ENCODE results near the gene TMEM190. TPM values are rescaled to one million over a fixed set of nuclear protein-coding genes. Genes with fewer than 3 reads are reported as not detected.

Gene TMEM190
- total and polyA plus RNA-seq, 9 donors = 0.72 to 45.1 (median 2.5) TPM; not detected in 4

- H3K27me3 ChIP-seq = no peaks in the 10 kb centered on the region
- no peak overlapping the region for H3K27ac ChIP-seq
- H3K36me3 ChIP-seq = no peaks in the 10 kb centered on the region
- no peak for TF ChIP-seq EP300 (IDR thresholded peaks at IDR 0.05)
- TF ChIP-seq POLR2A (IDR thresholded peaks at IDR 0.05) = no peak
- TF ChIP-seq CTCF (IDR thresholded peaks at IDR 0.05) = no peak
- intact Hi-C loops (cut with DNase I) = no loop called here
- no peaks in the 10 kb centered on the region for H3K4me1 ChIP-seq (ENCODE audit: insufficient read depth)
- H3K9me3 ChIP-seq = no peaks in the 10 kb centered on the region
- no peak overlapping the region for H3K4me3 ChIP-seq
- 64 to 70% (median 68%) methylated on average over 13 of the region's 13 CpGs for WGBS, 3 donors
- DNase-seq = no peak
Measured at GRCh38 chr19:55423225-55424005, 46.8 kb downstream of the TMEM190 start.

- DNase-seq = no peak
- intact Hi-C loops (cut with DNase I) = no loop called here
- 62 to 69% (median 69%) methylated on average over 3 of the region's 3 CpGs for WGBS, 3 donors
- TF ChIP-seq EP300 (IDR thresholded peaks at IDR 0.05) = no peak
- TF ChIP-seq CTCF (IDR thresholded peaks at IDR 0.05) = no peak
- Histone ChIP-seq H3K4me1 (ENCODE audit: insufficient read depth) (no peaks in the 10 kb centered on the region), H3K36me3 (no peaks in the 10 kb centered on the region), H3K27me3 (no peaks in the 10 kb centered on the region), H3K4me3 (no peak overlapping the region), H3K27ac (no peak overlapping the region), H3K9me3 (no peaks in the 10 kb centered on the region)
Measured at GRCh38 chr19:55424518-55424917, 47.9 kb downstream of the TMEM190 start.

DNA sequence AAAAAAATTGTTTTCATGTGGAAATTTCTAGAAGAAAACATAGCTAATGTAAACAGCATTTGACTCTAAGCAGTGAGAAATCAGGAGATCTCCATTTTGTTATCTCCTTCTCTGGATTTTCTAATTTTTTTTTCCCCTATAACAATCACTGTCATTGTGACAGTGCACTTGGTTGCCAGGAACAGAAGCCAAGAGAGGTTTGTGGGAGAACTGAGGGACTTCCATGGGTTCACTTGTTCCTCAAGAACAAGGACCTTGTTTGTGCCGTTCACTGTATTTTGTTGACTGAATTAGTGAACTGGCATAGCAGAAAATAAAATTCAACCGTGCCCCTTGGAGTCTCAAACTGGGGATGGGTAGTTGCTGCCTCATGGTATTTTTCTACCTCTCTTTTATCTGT is 49.4 kb downstream of the TMEM190 start:
- H3K27me3 ChIP-seq = no peaks in the 10 kb centered on the region
- no peak overlapping the region for H3K4me3 ChIP-seq
- no peak for DNase-seq
- intact Hi-C loops (cut with DNase I) = no loop called here
- no peaks in the 10 kb centered on the region for H3K4me1 ChIP-seq (ENCODE audit: insufficient read depth)
- no peak overlapping the region for H3K27ac ChIP-seq
- TF ChIP-seq EP300 (IDR thresholded peaks at IDR 0.05) (no peak), POLR2A (IDR thresholded peaks at IDR 0.05) (no peak), CTCF (IDR thresholded peaks at IDR 0.05) (no peak)
- H3K9me3 ChIP-seq = no peaks in the 10 kb centered on the region
- 57 to 72% (median 70%) methylated on average over 2 of the region's 2 CpGs for WGBS, 3 donors
- no peaks in the 10 kb centered on the region for H3K36me3 ChIP-seq

Other genes starting within 250 kb of the TMEM190 start
- 1 to 10 TPM in 4 of 7 donors, not detected in 3; 2.0 to 3.6 (median 2.8) TPM for gene TNNT1, start 227.6 kb upstream of the TMEM190 start, total RNA-seq
- 1 to 10 TPM in 1 of 2 donors, not detected in 1; 1.3 TPM for gene TNNT1, start 227.6 kb upstream of the TMEM190 start, polyA plus RNA-seq
- 10 to 100 TPM in 1 of 7 donors, 1 to 10 TPM in 1, under 1 TPM in 3, not detected in 2; 0.62 to 10.2 (median 0.87) TPM for gene TNNI3, start 219.1 kb upstream of the TMEM190 start, total RNA-seq
- 10 to 100 TPM in 1 of 2 donors, 1 to 10 TPM in 1; 2.4 to 14.4 TPM for gene TNNI3, start 219.1 kb upstream of the TMEM190 start, polyA plus RNA-seq
- 10 to 100 TPM in 1 of 7 donors, 1 to 10 TPM in 3, under 1 TPM in 1, not detected in 2; 0.48 to 34.8 (median 2.7) TPM for gene DNAAF3, start 210.2 kb upstream of the TMEM190 start, total RNA-seq
- under 1 TPM; 0.16 to 0.72 TPM for gene DNAAF3, start 210.2 kb upstream of the TMEM190 start, polyA plus RNA-seq
- 1 to 10 TPM in 1 of 7 donors, under 1 TPM in 3, not detected in 3; 0.08 to 2.3 (median 0.46) TPM for gene SYT5, start 196.5 kb upstream of the TMEM190 start, total RNA-seq
- not detected for gene SYT5, start 196.5 kb upstream of the TMEM190 start, polyA plus RNA-seq
- gene PTPRH, start 167.3 kb upstream of the TMEM190 start, total RNA-seq = 1 to 10 TPM in 5 of 7 donors, under 1 TPM in 2; 0.23 to 4.1 (median 1.2) TPM
- 1 to 10 TPM in 1 of 2 donors, under 1 TPM in 1; 0.45 to 4.6 TPM for gene PTPRH, start 167.3 kb upstream of the TMEM190 start, polyA plus RNA-seq
- gene TMEM86B, start 148.1 kb upstream of the TMEM190 start, total RNA-seq = 1 to 10 TPM; 2.6 to 4.9 (median 3.5) TPM
- gene TMEM86B, start 148.1 kb upstream of the TMEM190 start, polyA plus RNA-seq = 1 to 10 TPM in 1 of 2 donors, not detected in 1; 3.0 TPM
- gene PPP6R1, start 117.8 kb upstream of the TMEM190 start, total RNA-seq = 10 to 100 TPM; 14.1 to 52.2 (median 46.3) TPM
- 10 to 100 TPM; 21.3 to 26.9 TPM for gene PPP6R1, start 117.8 kb upstream of the TMEM190 start, polyA plus RNA-seq
- 10 to 100 TPM; 20.5 to 40.7 (median 31.8) TPM for gene HSPBP1, start 96.7 kb upstream of the TMEM190 start, total RNA-seq
- gene HSPBP1, start 96.7 kb upstream of the TMEM190 start, polyA plus RNA-seq = 10 to 100 TPM in 1 of 2 donors, 1 to 10 TPM in 1; 3.6 to 36.5 TPM
- gene BRSK1, start 92.8 kb upstream of the TMEM190 start, total RNA-seq = 10 to 100 TPM in 1 of 7 donors, 1 to 10 TPM in 6; 1.9 to 11.3 (median 4.8) TPM
- gene BRSK1, start 92.8 kb upstream of the TMEM190 start, polyA plus RNA-seq = 1 to 10 TPM; 2.3 to 5.0 TPM
- gene TMEM150B, start 51.5 kb upstream of the TMEM190 start, total RNA-seq = 1 to 10 TPM in 3 of 7 donors, under 1 TPM in 4; 0.36 to 3.9 (median 0.79) TPM
- gene TMEM150B, start 51.5 kb upstream of the TMEM190 start, polyA plus RNA-seq = under 1 TPM; 0.55 to 0.73 TPM
- 10 to 100 TPM in 6 of 7 donors, 1 to 10 TPM in 1; 8.1 to 26.2 (median 12.6) TPM for gene KMT5C, start 37.0 kb upstream of the TMEM190 start, total RNA-seq
- gene KMT5C, start 37.0 kb upstream of the TMEM190 start, polyA plus RNA-seq = 10 to 100 TPM in 1 of 2 donors, under 1 TPM in 1; 0.37 to 11.9 TPM
- 1 to 10 TPM in 1 of 7 donors, under 1 TPM in 5, not detected in 1; 0.20 to 1.5 (median 0.46) TPM for gene COX6B2, start 22.1 kb upstream of the TMEM190 start, total RNA-seq
- under 1 TPM in 1 of 2 donors, not detected in 1; 0.10 TPM for gene COX6B2, start 22.1 kb upstream of the TMEM190 start, polyA plus RNA-seq
- not detected for gene GARIN5B, start 13.6 kb upstream of the TMEM190 start, total RNA-seq
- not detected for gene GARIN5B, start 13.6 kb upstream of the TMEM190 start, polyA plus RNA-seq
- gene IL11, start 6.4 kb upstream of the TMEM190 start, total RNA-seq = 1 to 10 TPM in 1 of 7 donors, under 1 TPM in 1, not detected in 5; 0.11 to 1.3 TPM
- under 1 TPM in 1 of 2 donors, not detected in 1; 0.08 TPM for gene IL11, start 6.4 kb upstream of the TMEM190 start, polyA plus RNA-seq
- gene TMEM238, start 7.5 kb downstream of the TMEM190 start, total RNA-seq = 10 to 100 TPM in 1 of 7 donors, 1 to 10 TPM in 5, under 1 TPM in 1; 0.93 to 31.2 (median 2.5) TPM
- under 1 TPM in 1 of 2 donors, not detected in 1; 0.10 TPM for gene TMEM238, start 7.5 kb downstream of the TMEM190 start, polyA plus RNA-seq
- gene RPL28, start 9.1 kb downstream of the TMEM190 start, total RNA-seq = 1,000 to 10,000 TPM in 5 of 7 donors, 100 to 1,000 TPM in 2; 604 to 2,543 (median 2,257) TPM
- 1,000 to 10,000 TPM in 1 of 2 donors, 100 to 1,000 TPM in 1; 391 to 2,645 TPM for gene RPL28, start 9.1 kb downstream of the TMEM190 start, polyA plus RNA-seq
- gene UBE2S, start 31.0 kb downstream of the TMEM190 start, total RNA-seq = 10 to 100 TPM; 10.0 to 30.1 (median 17.9) TPM
- 1 to 10 TPM; 3.2 to 8.2 TPM for gene UBE2S, start 31.0 kb downstream of the TMEM190 start, polyA plus RNA-seq
- gene SHISA7, start 66.5 kb downstream of the TMEM190 start, total RNA-seq = not detected
- not detected for gene SHISA7, start 66.5 kb downstream of the TMEM190 start, polyA plus RNA-seq
- 10 to 100 TPM; 21.8 to 39.2 (median 31.7) TPM for gene ISOC2, start 84.8 kb downstream of the TMEM190 start, total RNA-seq
- gene ISOC2, start 84.8 kb downstream of the TMEM190 start, polyA plus RNA-seq = 10 to 100 TPM in 1 of 2 donors, 1 to 10 TPM in 1; 1.4 to 39.4 TPM
- not detected for gene C19orf85, start 87.9 kb downstream of the TMEM190 start, total RNA-seq
- gene C19orf85, start 87.9 kb downstream of the TMEM190 start, polyA plus RNA-seq = not detected
- gene ZNF628, start 99.8 kb downstream of the TMEM190 start, total RNA-seq = 10 to 100 TPM in 2 of 7 donors, 1 to 10 TPM in 5; 3.8 to 18.4 (median 8.7) TPM
- gene ZNF628, start 99.8 kb downstream of the TMEM190 start, polyA plus RNA-seq = 1 to 10 TPM in 1 of 2 donors, not detected in 1; 8.7 TPM
- 10 to 100 TPM in 6 of 7 donors, 1 to 10 TPM in 1; 9.2 to 40.4 (median 35.8) TPM for gene NAT14, start 108.4 kb downstream of the TMEM190 start, total RNA-seq
- 10 to 100 TPM in 1 of 2 donors, 1 to 10 TPM in 1; 3.2 to 23.5 TPM for gene NAT14, start 108.4 kb downstream of the TMEM190 start, polyA plus RNA-seq
- 10 to 100 TPM in 6 of 7 donors, 1 to 10 TPM in 1; 5.7 to 29.7 (median 21.1) TPM for gene SSC5D, start 111.6 kb downstream of the TMEM190 start, total RNA-seq
- gene SSC5D, start 111.6 kb downstream of the TMEM190 start, polyA plus RNA-seq = 10 to 100 TPM; 10.1 to 11.4 TPM
- 1 to 10 TPM in 1 of 7 donors, under 1 TPM in 1, not detected in 5; 0.20 to 1.0 TPM for gene SBK2, start 160.3 kb downstream of the TMEM190 start, total RNA-seq
- not detected for gene SBK2, start 160.3 kb downstream of the TMEM190 start, polyA plus RNA-seq
- under 1 TPM in 4 of 7 donors, not detected in 3; 0.17 to 0.34 (median 0.26) TPM for gene SBK3, start 168.7 kb downstream of the TMEM190 start, total RNA-seq
- not detected for gene SBK3, start 168.7 kb downstream of the TMEM190 start, polyA plus RNA-seq
- gene ZNF579, start 204.0 kb downstream of the TMEM190 start, total RNA-seq = 10 to 100 TPM in 5 of 7 donors, 1 to 10 TPM in 2; 2.7 to 24.4 (median 16.8) TPM
- gene ZNF579, start 204.0 kb downstream of the TMEM190 start, polyA plus RNA-seq = 10 to 100 TPM in 1 of 2 donors, 1 to 10 TPM in 1; 5.6 to 10.5 TPM
- 10 to 100 TPM in 5 of 7 donors, 1 to 10 TPM in 2; 3.6 to 22.7 (median 16.6) TPM for gene FIZ1, start 222.7 kb downstream of the TMEM190 start, total RNA-seq
- 10 to 100 TPM in 1 of 2 donors, 1 to 10 TPM in 1; 9.4 to 11.0 TPM for gene FIZ1, start 222.7 kb downstream of the TMEM190 start, polyA plus RNA-seq
- gene ZNF524, start 223.5 kb downstream of the TMEM190 start, total RNA-seq = 10 to 100 TPM; 13.7 to 22.3 (median 17.8) TPM
- gene ZNF524, start 223.5 kb downstream of the TMEM190 start, polyA plus RNA-seq = 10 to 100 TPM in 1 of 2 donors, under 1 TPM in 1; 0.15 to 28.0 TPM
- 10 to 100 TPM in 5 of 7 donors, 1 to 10 TPM in 2; 4.0 to 20.9 (median 17.6) TPM for gene ZNF865, start 228.8 kb downstream of the TMEM190 start, total RNA-seq
- 10 to 100 TPM in 1 of 2 donors, under 1 TPM in 1; 0.42 to 10.5 TPM for gene ZNF865, start 228.8 kb downstream of the TMEM190 start, polyA plus RNA-seq
- 10 to 100 TPM in 4 of 7 donors, 1 to 10 TPM in 3; 6.5 to 16.9 (median 11.7) TPM for gene ZNF784, start 247.7 kb downstream of the TMEM190 start, total RNA-seq
- 10 to 100 TPM in 1 of 2 donors, 1 to 10 TPM in 1; 6.0 to 12.3 TPM for gene ZNF784, start 247.7 kb downstream of the TMEM190 start, polyA plus RNA-seq